A673 (cell line): ENCODE measurements around the gene APLP2. TPM values are rescaled to one million over a fixed set of nuclear protein-coding genes. Genes with fewer than 3 reads are reported as not detected.
"Not testable (repeated sequence)": the region's sequence is repeated elsewhere in the genome, so short reads cannot be mapped to it uniquely, and the experiment has no call there.

ENCODE experiments used
- BruUV-seq: library from RNA; stranded (reverse); fragments of 400-500 nt; replicated peaks from 2 replicates; lab custom pipeline; 2021; lab: Mats Ljungman, UMichigan
- CTCF ChIA-PET: fragments of 300-600 bp; sonication (Branson Sonifier 250); formaldehyde crosslinking; loops from one replicate; lab custom pipeline; 2022; ENCODE audit warnings: antibody characterized with exemption; lab: Charles Lee
- POLR2A ChIA-PET: fragments of 300-600 bp; sonication (Branson Sonifier 250); formaldehyde crosslinking; loops from one replicate; lab custom pipeline; 2022; ENCODE audit warnings: antibody characterized with exemption; ENCODE audit not compliant: low non-redundant PET; lab: Charles Lee
- DNase-seq: peaks from one replicate; pipeline ENCODE4 v3.0.0-alpha.2; 2015; ENCODE audit warnings: low spot score
- H3K27ac ChIP-seq: fragments of 200-600 bp; sonication (generic); 2 replicates; pipeline ENCODE4 v1.5.1; 2016; ENCODE audit warnings: mixed run types, low read depth, mild to moderate bottlenecking, mixed read lengths, antibody characterized with exemption, low read length; ENCODE audit not compliant: poor library complexity, severe bottlenecking
- H3K27me3 ChIP-seq: fragments of 200-600 bp; sonication (generic); replicated peaks from 2 replicates; pipeline ENCODE4 v1.6.1; 2017; ENCODE audit warnings: mixed run types, low read depth, mild to moderate bottlenecking, mixed read lengths, antibody characterized with exemption, low read length; ENCODE audit not compliant: insufficient read depth, poor library complexity
- H3K36me3 ChIP-seq: fragments of 200-600 bp; sonication (generic); 2 replicates; pipeline ENCODE4 v1.6.1; 2016; ENCODE audit warnings: mixed run types, mild to moderate bottlenecking, mixed read lengths, antibody characterized with exemption, low read length; ENCODE audit not compliant: insufficient read depth, poor library complexity, severe bottlenecking
- H3K4me1 ChIP-seq: fragments of 200-600 bp; sonication (generic); 2 replicates; pipeline ENCODE4 v1.6.1; 2017; ENCODE audit warnings: mixed run types, mild to moderate bottlenecking, mixed read lengths, antibody characterized with exemption, low read length; ENCODE audit not compliant: insufficient read depth, poor library complexity, severe bottlenecking
- H3K4me3 ChIP-seq: fragments of 200-600 bp; sonication (generic); 2 replicates; pipeline ENCODE4 v1.5.1; 2016; ENCODE audit warnings: low read depth, mixed run types, mild to moderate bottlenecking, mixed read lengths, low read length; ENCODE audit not compliant: poor library complexity, severe bottlenecking
- H3K9me3 ChIP-seq: fragments of 200-600 bp; sonication (generic); 2 replicates; pipeline ENCODE4 v1.6.1; 2016; ENCODE audit warnings: mixed run types, low read depth, mild to moderate bottlenecking, mixed read lengths, antibody characterized with exemption, low read length; ENCODE audit not compliant: poor library complexity, severe bottlenecking
- CTCF ChIP-seq: fragments of 300-800, 200-600 bp; sonication (generic); conservative IDR thresholded peaks from 2 replicates; pipeline ENCODE4 v1.5.1; 2017; ENCODE audit warnings: low read depth, mild to moderate bottlenecking, antibody characterized with exemption, low read length, moderate library complexity, mixed read lengths
- EZH2 ChIP-seq: fragments of 200-600 bp; sonication (generic); IDR thresholded peaks from 2 replicates; pipeline ENCODE4 v1.6.1; 2017; ENCODE audit warnings: borderline replicate concordance, low read depth, mild to moderate bottlenecking, mixed read lengths, antibody characterized with exemption, low read length; ENCODE audit not compliant: poor library complexity, severe bottlenecking
- intact Hi-C: fragments of 100-400 bp; cut with micrococcal nuclease; formaldehyde crosslinking; loops from one replicate; pipeline ENCODE4 v1.10.0; 2022; ENCODE audit not compliant: unreplicated experiment
- total RNA-seq: library from RNA; stranded (reverse); gene quantifications from 2 replicates; pipeline ENCODE4 v1.2.3, GENCODE V29; 2021

Gene APLP2
- total RNA-seq, 1 experiment from 2014 or later: 175 TPM

GRCh38 chr11:130171534-130171933 lies 101.8 kb downstream of the APLP2 start:
- no TSS peak for BruUV-seq
- no peak overlapping the region for H3K27ac ChIP-seq
- CTCF ChIA-PET: no interaction called here
- DNase-seq: no peak
- POLR2A ChIA-PET: no interaction called here
- intact Hi-C loops: no loop called here
- no peaks in the 10 kb centered on the region for H3K27me3 ChIP-seq
- TF ChIP-seq EZH2 (no peak), CTCF (no peak)
- no peaks in the 10 kb centered on the region for H3K9me3 ChIP-seq
- H3K36me3 ChIP-seq: no peaks in the 10 kb centered on the region
- no peaks in the 10 kb centered on the region for H3K4me1 ChIP-seq
- no peak overlapping the region for H3K4me3 ChIP-seq

GRCh38 chr11:130172001-130172400 lies 102.3 kb downstream of the APLP2 start:
- H3K27me3 ChIP-seq, H3K36me3 ChIP-seq, DNase-seq, POLR2A ChIA-PET, H3K27ac ChIP-seq, H3K4me1 ChIP-seq, BruUV-seq, intact Hi-C loops, CTCF ChIA-PET, H3K9me3 ChIP-seq, H3K4me3 ChIP-seq: not testable (repeated sequence)

- no peaks in the 10 kb centered on the region for H3K36me3 ChIP-seq
- ChIA-PET CTCF (no interaction called here), POLR2A (no interaction called here)
- no TSS peak for BruUV-seq
- intact Hi-C loops: no loop called here
- no peaks in the 10 kb centered on the region for H3K9me3 ChIP-seq
- no peaks in the 10 kb centered on the region for H3K27me3 ChIP-seq
- no peaks in the 10 kb centered on the region for H3K4me1 ChIP-seq
- no peak overlapping the region for H3K27ac ChIP-seq
- no peak overlapping the region for H3K4me3 ChIP-seq
- TF ChIP-seq CTCF (no peak), EZH2 (no peak)
- no peak for DNase-seq
These were observed 104.9 kb downstream of the APLP2 start for GRCh38 chr11:130174642-130175041.

GRCh38 chr11:130175898-130176297 lies 106.2 kb downstream of the APLP2 start:
- no peaks in the 10 kb centered on the region for H3K9me3 ChIP-seq
- BruUV-seq: no TSS peak
- no peak overlapping the region for H3K27ac ChIP-seq
- H3K4me3 ChIP-seq: no peak overlapping the region
- ChIA-PET POLR2A (no interaction called here), CTCF (interaction anchor here (0.6 to 0.7 kb wide), 2 partner anchors 10 to 390 kb away, joined by 4 to 6 read pairs; no protein-coding TSS in a partner anchor)
- H3K27me3 ChIP-seq: no peaks in the 10 kb centered on the region
- TF ChIP-seq EZH2 (no peak), CTCF (no peak)
- no peaks in the 10 kb centered on the region for H3K36me3 ChIP-seq
- no peaks in the 10 kb centered on the region for H3K4me1 ChIP-seq
- intact Hi-C loops: no loop called here
- no peak for DNase-seq
